Head of caudate nucleus (tissue), 42 donors: ENCODE results near the gene SORBS2.

Experiments
- DNase-seq, 42 donors: peaks; one replicate each; pipeline versions ENCODE4 v3.0.0 to v3.0.0-alpha.2; 2020 to 2021; ENCODE audit warnings: mixed read lengths in 7 of 42
- intact Hi-C: fragments of 100-400 bp; cut with DNase I; formaldehyde crosslinking; loops from one replicate; pipeline ENCODE4 v1.15.0; 2022

The SORBS2 gene

DNA sequence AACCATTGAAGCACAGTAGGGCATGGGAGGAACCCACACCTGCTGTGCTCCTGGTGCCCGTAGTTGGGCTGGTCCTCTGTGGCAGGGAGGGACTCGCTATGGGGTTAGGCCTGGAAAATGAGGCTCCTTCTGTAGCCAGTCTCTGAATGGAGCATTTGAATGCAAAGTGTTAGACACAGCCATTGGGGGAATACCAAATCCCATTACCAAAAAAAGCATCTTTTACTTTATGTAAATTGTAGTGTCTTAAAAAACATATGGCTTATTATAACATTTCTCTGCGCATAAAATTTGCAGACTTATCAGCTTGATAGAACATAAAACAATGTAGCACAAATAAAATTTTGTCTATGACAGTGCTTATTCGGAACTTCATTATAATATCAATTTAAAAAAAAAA, 147.5 kb downstream of the SORBS2 start:
- intact Hi-C loops, result no loop called here
- DNase-seq, result no peak

DNA sequence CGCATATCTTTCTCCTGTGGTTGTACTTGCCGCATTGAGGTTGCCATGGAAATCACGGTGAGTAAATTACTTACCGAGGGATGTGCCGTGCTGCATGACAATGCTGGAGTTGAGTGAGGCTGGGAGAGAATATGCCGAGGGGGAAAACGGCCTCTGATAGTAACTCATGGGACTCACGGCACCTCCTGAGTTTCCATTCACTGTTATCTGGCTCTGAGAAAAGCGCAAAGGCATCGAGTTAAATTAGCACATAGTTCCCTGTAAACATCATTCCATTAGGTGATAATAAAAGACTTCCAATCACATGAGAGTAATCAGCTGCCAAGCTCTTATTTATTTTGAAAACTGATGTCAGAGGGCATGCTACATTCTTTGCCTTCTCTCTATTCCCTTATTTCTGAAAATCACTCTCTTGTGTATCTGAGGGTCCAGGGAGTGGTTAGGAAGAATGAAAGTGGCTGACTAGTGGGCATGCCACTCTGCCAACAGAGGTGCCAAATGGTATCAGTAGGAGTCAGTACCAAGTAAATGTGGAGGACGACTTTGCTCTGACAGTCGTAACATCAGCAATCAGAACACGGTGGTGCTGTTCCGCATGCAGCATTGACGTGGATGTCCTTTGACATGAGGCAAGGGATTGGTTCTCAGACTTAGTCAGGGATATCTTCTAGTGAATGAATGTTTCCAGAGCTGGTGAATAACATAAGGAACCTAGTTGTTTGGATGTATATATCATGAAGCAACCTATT, 149.8 kb downstream of the SORBS2 start:
- intact Hi-C loops, result no loop called here
- DNase-seq, result peak in 4 of 42 donors; percentile 12 to 35 (median 30)

DNA sequence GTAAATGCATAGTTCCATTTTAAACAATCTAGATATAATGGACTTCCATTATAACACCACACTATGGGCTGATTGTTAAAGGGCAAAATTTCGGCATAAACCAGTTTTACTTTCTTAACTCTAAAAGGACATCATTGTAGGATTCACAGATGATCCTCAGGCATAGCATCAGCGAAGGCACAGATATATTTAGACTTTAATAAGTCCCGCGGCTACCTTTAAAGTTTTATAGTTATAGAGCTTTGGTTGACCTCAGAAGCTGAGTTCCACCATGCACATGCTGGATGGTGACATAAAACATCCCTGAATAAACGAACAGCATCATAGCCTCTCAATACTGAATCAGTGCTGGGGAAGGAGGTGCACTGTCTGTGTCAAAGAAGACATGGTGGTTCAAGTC, 151.7 kb downstream of the SORBS2 start:
- no peak for DNase-seq
- intact Hi-C loops, result no loop called here

DNA sequence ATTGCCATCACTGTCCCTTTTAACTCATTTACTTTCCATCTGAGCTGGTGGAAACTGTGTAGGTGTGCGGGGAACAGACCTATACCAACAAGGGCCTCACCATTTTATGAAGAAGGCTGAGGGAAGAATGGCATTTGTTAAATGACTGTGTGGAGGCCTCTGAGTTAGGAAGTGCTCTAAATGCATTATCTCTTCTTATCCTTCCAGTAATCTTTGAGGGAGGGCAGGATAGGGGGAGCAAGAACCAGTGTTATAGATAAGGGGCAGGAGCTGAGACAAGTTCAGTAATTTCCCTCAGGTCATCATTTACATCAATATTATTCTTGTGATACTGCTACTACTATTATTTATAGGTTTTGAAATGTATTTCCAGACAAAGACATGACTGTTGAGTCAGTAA, 154.3 kb downstream of the SORBS2 start:
- intact Hi-C loops, result no loop called here
- no peak for DNase-seq

DNA sequence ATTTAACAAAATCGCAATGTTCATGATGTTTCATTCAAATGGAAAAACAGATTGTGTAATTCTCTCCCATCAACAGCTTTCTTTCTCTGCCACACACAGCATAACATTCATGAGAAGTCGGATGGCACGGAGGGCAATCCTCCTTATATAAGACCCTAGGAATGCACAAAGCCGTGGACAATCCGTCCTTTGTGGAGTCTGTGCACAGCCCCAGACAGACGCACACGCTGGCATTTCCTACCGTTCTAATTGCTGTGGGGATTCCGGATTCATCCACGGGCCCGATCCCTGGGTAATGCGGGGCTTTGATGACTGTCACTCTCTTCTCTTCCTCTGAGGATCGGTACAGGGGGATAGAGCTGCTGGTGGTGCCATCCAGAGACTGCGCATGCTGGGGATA, 154.8 kb downstream of the SORBS2 start:
- intact Hi-C loops, result no loop called here
- peak in 18 of 42 donors; percentile 10 to 65 (median 34) for DNase-seq

DNA sequence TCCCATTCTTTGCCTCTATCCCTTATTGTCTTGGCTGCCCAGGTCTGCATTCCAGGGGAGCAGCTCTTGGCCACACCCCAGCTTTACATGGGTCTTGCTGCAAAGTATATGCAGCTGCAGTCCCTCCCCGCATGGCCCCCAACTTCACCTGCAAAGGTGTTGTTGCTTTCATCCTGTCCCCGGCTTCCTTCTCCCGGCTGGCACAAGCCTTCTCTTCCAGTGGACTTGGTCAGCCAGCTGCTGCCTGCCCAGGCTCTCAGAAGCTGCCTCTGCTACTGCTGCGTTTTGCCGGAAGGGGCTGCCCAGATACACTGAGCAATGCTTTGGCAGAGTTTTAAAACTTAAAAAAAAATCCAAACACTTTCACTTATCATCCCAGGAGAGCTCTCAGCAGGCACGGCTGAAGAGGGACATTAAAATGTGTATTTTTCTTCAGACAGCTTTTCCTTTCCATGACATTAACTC, 155.5 kb downstream of the SORBS2 start:
- intact Hi-C loops, result no loop called here
- DNase-seq, result peak in 39 of 42 donors; percentile 19 to 77 (median 47)

DNA sequence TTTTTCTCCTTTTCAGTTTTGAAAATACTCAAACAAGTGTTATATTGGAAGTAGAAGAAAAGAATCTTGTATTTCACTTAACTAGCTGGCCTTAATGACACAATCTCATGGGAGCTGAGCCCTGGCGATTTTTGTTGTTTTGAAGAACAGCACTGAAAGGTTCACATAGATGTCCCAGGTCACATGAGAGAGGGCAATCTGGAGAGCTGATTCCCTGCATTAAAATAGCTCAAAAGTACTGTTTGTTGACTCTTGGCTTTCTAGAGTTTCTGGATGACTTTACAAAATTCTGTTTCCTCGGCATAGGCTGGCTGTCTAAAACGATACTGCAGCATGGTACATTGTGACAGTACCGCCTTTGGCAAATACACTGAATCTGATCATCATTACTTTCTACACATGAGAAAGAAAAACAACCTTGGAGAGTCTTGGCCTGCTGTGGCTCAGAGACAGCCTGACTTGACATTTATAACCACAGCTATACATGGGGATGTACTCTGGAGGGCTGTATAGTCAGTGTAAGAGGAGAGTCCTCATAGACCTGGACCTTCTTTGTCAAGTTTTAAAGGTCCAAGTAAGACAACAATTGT, 156.9 kb downstream of the SORBS2 start:
- intact Hi-C loops, result no loop called here
- DNase-seq, result no peak

DNA sequence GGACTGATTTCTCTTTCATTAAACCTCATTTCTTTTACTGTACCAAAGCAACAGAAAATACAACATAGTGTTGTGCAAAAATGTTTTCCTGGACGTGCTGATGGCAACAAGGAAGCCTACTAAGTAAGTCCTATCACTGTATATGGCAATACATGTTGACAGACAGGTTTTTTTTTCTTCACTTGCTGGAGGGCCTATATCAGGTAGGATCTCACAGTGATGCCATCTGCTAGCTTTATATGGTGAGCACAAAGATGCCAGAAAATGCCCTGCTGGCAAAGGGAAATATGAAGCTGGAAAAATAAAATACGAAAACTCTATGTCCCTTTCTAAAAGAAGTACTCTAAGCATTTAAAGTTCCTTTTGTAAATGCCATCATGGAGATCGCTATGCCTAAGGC, 157.7 kb downstream of the SORBS2 start:
- no peak for DNase-seq
- intact Hi-C loops, result no loop called here

DNA sequence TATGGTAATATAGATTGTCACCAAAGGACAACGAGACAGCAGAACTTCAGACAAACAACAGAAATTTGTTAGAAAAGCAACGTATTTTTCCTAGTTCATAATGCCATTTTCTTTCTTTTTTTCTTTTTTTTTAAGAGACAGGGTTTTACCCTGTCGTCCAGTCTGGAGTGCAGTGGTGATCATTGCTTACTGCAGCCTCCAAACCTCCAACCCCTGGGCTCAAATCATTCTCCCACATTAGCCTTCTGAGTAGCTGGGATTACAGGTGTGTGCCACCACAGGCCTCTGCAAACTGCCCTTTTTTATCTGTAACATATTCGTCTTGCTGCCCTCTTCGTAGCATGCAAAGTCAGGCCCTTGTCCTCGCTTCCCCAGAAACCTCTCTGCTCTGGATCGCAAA, 160.1 kb downstream of the SORBS2 start:
- no peak for DNase-seq
- intact Hi-C loops, result no loop called here

DNA sequence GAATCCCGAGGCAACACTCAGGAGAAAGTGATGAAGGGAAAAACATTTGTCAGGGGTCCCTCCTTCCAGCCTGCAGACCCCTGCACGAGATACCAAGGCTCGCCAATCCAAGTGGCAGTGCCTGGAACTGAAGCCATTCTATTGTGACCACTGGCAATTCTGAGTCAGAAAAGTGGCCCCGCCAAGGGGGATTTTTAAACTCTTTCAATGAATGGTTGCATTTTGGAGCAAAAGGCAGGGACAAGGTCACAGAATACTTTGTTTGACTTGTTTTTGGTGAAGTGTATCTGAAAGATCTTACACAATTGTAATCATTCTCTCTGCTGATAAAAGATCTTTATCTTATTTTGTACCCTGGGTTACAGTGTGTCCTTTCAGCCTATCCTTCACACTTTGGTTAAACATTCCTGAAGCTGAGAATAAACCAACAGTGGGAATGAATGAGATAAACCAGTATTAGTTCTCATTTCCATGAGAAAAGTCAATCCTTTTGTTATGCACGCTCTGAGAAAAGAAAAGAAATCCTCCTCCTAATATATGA, 160.8 kb downstream of the SORBS2 start:
- intact Hi-C loops, result no loop called here
- DNase-seq, result no peak

DNA sequence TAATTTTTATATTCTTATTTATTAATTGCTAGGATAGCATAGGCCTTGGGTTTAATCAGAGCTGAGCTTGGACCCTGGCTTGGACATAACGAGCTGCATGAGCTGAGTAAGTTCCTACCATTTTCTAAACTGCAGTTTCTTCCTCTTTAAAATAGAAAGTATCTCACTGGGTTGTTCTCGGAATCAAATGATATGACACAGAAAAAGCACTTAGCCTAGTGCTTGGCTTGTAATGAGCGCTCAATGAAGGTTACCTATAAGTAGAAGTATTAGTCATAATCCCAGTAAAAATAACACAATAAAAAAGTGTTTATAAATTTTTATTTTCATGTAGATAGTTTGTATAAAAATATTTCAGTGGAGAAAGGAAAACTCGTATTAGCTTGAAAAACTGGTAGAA, 163.4 kb downstream of the SORBS2 start:
- intact Hi-C loops, result loop anchor here (10.0 kb wide), 1 partner anchor 366 kb away; no protein-coding TSS in a partner anchor
- DNase-seq, result no peak

DNA sequence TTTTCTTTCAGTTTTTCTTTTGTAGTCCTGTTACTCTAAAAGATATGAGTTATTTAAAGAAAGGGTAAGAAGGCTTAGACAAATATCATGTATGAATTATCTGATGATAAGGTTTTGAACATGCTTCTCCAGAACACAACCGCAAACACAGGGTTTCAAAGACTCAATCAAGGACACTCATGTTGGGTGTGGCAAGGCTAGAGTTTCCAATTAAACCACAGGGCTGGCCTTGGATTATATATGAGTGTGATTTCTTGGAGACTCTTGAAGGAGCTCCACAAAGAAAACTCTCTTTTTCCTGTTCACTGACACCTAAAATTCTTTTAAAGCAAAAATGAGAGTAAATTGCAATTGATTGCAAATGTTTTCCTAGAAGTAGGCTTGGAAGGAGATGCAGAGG, 166.6 kb downstream of the SORBS2 start:
- intact Hi-C loops, result loop anchor here (10.0 kb wide), 1 partner anchor 369 kb away; no protein-coding TSS in a partner anchor
- DNase-seq, result no peak

DNA sequence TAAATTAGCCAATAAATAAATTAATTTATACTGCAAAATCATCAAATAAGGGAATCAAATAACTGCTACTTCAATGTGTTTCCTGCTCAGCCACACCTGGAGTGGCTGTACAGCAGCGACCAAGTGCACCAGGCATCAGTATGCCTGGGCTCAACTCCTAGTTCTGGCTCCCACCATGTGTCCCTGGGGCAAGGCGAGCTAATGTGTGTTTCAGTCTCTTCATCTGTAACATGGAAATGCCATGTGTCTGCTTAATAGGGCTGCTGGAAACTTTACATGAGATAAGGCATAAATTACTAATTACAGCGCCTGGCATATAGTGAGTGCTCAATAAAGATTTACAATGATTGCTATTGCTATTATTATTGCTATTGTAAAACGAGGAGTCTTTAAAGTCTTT, 167.6 kb downstream of the SORBS2 start:
- no peak for DNase-seq
- intact Hi-C loops, result loop anchor here (10.0 kb wide), 1 partner anchor 370 kb away; no protein-coding TSS in a partner anchor

DNA sequence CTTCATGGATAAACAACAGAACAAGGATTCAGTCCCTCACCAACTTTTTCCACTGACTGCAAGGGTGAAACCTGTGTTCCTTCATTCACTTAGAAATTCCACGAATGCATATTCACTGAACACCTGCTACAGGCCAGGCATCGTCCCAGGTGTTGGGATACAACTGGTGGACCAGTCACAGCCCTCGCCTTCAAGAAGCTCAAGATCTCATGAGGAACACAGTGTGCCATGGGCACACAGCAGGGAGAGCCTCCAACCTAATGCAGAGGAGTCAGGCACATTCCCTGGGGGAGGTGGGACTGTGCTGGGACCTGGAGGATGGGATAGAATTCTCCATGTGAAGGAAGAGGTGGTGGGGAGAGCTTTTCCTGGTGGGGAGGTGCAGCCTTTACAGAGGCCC, 169.1 kb downstream of the SORBS2 start:
- intact Hi-C loops, result loop anchor here (10.0 kb wide), 1 partner anchor 372 kb away; no protein-coding TSS in a partner anchor
- no peak for DNase-seq

DNA sequence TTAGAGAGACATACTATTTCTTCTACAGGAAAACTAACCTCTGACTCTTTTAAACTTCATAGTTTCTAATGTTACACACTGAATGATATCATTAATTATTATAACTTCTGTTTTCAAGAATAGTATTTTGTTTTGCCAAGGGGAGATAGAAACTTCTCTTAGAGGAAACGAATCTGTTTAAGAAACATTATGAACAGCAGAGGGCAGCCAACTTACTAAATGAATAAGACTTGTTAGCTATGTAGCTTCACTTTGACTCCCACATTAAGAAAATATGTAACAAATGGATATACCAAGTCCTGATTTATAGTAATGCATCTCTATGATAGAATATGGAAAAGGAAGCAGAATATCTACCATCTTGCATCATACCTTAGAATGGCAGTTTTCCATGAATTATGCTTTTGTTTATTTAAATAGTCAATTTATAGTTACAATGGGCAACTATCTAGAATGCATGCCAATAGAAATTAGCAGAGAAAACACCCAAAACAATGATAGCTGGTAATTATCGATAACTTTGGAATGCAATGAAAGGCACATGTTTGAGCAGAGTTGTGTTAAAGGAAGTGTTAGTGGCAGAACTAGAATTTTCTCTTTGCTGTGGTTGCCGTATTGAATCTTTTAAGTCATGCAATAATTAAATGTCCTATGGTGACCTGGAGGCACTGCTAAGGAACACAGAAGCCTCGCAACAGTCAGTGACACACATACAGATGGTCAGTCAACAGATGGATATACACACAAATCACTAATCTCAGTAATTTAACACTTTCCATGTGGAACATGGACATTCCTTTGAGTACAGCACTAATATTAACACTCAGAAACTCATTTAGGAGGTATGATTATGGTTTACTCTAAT, 171.0 kb downstream of the SORBS2 start:
- intact Hi-C loops, result loop anchor here (10.0 kb wide), 1 partner anchor 374 kb away; no protein-coding TSS in a partner anchor
- peak in 4 of 42 donors; percentile 32 to 52 (median 35) for DNase-seq

DNA sequence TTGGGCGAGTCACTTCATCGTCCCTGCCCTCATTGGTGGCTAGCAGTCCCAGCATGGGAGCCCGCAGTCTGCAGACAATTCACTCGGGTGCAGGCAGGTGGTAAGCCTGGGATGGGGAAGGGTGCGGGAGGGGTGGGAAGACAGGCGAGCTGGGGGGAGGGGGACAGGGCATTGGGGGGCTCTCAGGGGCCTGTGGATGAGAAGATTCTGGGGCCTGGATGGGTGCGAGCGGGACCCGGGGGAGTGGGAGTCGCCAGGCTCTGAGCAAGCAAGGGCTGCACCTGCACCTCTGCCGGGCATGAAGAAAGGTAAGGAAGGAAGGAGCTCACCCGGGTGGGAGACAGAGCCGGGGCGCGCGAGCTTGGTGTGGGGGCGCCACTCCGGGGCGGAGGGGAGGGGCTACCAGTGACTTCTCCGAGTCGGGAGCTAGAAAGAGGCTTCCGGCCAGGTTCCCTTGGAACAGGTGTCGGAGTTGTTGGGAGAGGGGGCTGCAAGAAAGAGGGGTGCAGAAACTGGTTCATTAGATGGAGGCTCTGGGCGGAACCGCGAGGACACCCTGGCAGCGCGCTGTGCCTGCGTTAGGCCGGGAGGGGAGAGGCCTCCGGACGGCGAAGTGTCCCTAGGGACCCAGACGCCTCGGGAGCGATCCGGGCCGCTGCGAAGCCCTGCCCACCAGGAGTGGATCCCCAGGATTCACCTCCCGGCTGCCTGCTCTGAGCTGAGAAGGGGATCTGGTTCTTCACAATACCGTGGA, 173.3 kb downstream of the SORBS2 start:
- intact Hi-C loops, result no loop called here
- peak in 2 of 42 donors; percentile 17 to 20 for DNase-seq

DNA sequence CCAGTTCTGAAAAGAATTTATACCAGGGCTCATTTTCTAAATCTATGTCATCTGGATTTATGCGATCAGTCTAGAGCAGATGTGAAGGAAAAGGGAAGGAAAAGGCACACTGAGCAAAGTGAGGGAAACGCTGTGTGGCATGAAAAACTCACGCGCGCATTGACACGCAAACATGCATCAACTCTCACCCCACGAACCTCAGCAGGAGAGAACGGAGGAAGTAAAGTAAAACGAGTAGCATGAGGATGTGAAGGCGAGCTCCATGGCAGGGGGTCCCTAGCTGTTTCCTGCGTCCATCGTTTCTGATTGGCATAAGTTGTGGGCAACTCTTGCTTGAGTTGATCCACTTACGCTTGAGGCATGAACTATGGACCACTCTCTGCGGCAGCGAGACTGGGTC, 173.9 kb downstream of the SORBS2 start:
- intact Hi-C loops, result no loop called here
- no peak for DNase-seq

DNA sequence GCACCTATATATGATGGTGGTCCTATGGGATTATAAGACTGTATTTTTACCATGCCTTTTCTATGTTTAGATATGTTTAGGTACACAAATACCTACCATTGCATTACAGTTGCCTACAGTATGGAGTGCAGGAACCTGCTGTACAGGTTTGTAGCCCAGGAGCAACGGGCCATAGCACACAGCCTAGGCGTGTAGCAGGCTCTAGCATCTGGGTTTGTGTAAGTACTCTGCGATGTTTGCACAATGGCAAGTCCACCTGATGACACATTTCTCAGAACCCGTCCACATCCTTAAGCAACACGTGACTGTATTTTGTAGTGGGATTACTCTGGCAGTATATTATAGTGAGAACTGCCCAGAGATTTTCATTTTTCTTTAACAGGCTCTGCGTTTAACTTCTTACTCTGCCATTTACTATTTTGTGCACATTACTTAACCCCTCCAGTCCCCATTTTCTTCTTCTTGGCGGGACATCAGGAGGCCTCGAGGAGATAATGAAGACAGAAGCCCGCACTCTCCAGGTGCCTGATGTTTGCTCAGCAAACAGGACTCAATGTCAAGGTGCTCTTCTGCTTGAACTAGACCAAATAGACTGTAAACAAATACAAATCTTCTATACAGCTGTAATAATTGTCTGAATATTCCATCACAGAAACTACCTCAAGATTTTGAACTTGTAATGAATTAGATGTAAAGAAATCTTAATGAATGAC, 174.7 kb downstream of the SORBS2 start:
- DNase-seq, result no peak
- intact Hi-C loops, result no loop called here
